ENCODE measurements around the gene PDS5A. TPM values are rescaled to one million over a fixed set of nuclear protein-coding genes. Genes with fewer than 3 reads are reported as not detected.
"Not testable (repeated sequence)": the region's sequence is repeated elsewhere in the genome, so short reads cannot be mapped to it uniquely, and the experiment has no call there.

The PDS5A gene
- total RNA-seq, 1 donor from 2014 or later, result 71.8 TPM

- DNase-seq (ENCODE audit: extremely low read depth, low read depth, low spot score), result no peak
Observed at GRCh38 chr4:39970671-39971640, 6.8 kb downstream of the PDS5A start.

- no peak for DNase-seq (ENCODE audit: extremely low read depth, low read depth, low spot score)
Observed at GRCh38 chr4:39963656-39964055, 14.1 kb downstream of the PDS5A start.

GRCh38 chr4:39961311-39961877 lies 16.3 kb downstream of the PDS5A start:
- DNase-seq (ENCODE audit: extremely low read depth, low read depth, low spot score), result no peak

- no peak for DNase-seq (ENCODE audit: extremely low read depth, low read depth, low spot score)
Observed at GRCh38 chr4:39950861-39951481, 26.7 kb downstream of the PDS5A start.

GRCh38 chr4:39947963-39948362 lies 29.7 kb downstream of the PDS5A start:
- no peak for DNase-seq (ENCODE audit: extremely low read depth, low read depth, low spot score)

- no peak for DNase-seq (ENCODE audit: extremely low read depth, low read depth, low spot score)
Observed at GRCh38 chr4:39947417-39947816, 30.3 kb downstream of the PDS5A start.

- not testable (repeated sequence) for DNase-seq (ENCODE audit: extremely low read depth, low read depth, low spot score)
Observed at GRCh38 chr4:39944245-39944644, 33.5 kb downstream of the PDS5A start.

GRCh38 chr4:39942507-39942906 lies 35.2 kb downstream of the PDS5A start:
- no peak for DNase-seq (ENCODE audit: extremely low read depth, low read depth, low spot score)

GRCh38 chr4:39941682-39942217 lies 36.0 kb downstream of the PDS5A start:
- no peak for DNase-seq (ENCODE audit: extremely low read depth, low read depth, low spot score)

GRCh38 chr4:39937683-39938268 lies 39.9 kb downstream of the PDS5A start:
- no peak for DNase-seq (ENCODE audit: extremely low read depth, low read depth, low spot score)

- DNase-seq (ENCODE audit: extremely low read depth, low read depth, low spot score), result no peak
Observed at GRCh38 chr4:39936565-39937418, 40.9 kb downstream of the PDS5A start.

GRCh38 chr4:39933671-39934590 lies 43.8 kb downstream of the PDS5A start:
- DNase-seq (ENCODE audit: extremely low read depth, low read depth, low spot score), result no peak

- DNase-seq (ENCODE audit: extremely low read depth, low read depth, low spot score), result no peak
Observed at GRCh38 chr4:39932776-39933402, 44.8 kb downstream of the PDS5A start.

- no peak for DNase-seq (ENCODE audit: extremely low read depth, low read depth, low spot score)
Observed at GRCh38 chr4:39931441-39931901, 46.2 kb downstream of the PDS5A start.

GRCh38 chr4:39928538-39928937 lies 49.2 kb downstream of the PDS5A start:
- DNase-seq (ENCODE audit: extremely low read depth, low read depth, low spot score), result no peak

- DNase-seq (ENCODE audit: extremely low read depth, low read depth, low spot score), result no peak
Observed at GRCh38 chr4:39924014-39924413, 53.7 kb downstream of the PDS5A start.

GRCh38 chr4:39922399-39922798 lies 55.3 kb downstream of the PDS5A start:
- no peak for DNase-seq (ENCODE audit: extremely low read depth, low read depth, low spot score)

- DNase-seq (ENCODE audit: extremely low read depth, low read depth, low spot score), result no peak
Observed at GRCh38 chr4:39913471-39913870, 64.2 kb downstream of the PDS5A start.
